Measurements from ENCODE around the gene ADAMTS2.

ADAMTS2 gene

DNA sequence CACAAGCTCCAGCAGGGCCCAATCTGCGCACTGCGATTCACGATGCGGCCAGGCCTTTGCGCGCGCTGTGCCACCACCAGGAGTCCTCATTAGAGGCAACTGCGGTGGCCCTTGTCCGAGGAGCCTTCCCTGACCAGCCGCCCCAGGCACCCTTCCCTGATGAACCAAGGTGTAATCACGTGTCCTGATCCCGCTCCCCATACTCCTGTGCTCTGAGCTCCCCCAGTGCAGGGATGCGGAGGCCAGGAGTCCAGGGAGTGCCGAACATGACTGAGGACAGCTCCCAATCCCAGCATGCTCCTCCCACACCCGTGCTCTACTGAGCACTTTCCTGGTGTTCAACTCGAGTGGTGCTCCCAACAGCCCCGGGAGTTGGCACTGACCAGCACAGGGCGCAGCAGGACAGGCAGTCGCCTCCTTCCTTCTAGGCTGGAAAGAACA lies 150.3 kb downstream of the ADAMTS2 start:
- no peak for DNase-seq (ENCODE audit: low read depth)

- DNase-seq (ENCODE audit: low read depth) = no peak
Observed at GRCh38 chr5:179194201-179194910, 150.9 kb downstream of the ADAMTS2 start.

- DNase-seq (ENCODE audit: low read depth) = no peak
Observed at GRCh38 chr5:179193746-179194145, 151.5 kb downstream of the ADAMTS2 start.

GRCh38 chr5:179192891-179193470 lies 152.3 kb downstream of the ADAMTS2 start:
- DNase-seq (ENCODE audit: low read depth) = no peak

DNA sequence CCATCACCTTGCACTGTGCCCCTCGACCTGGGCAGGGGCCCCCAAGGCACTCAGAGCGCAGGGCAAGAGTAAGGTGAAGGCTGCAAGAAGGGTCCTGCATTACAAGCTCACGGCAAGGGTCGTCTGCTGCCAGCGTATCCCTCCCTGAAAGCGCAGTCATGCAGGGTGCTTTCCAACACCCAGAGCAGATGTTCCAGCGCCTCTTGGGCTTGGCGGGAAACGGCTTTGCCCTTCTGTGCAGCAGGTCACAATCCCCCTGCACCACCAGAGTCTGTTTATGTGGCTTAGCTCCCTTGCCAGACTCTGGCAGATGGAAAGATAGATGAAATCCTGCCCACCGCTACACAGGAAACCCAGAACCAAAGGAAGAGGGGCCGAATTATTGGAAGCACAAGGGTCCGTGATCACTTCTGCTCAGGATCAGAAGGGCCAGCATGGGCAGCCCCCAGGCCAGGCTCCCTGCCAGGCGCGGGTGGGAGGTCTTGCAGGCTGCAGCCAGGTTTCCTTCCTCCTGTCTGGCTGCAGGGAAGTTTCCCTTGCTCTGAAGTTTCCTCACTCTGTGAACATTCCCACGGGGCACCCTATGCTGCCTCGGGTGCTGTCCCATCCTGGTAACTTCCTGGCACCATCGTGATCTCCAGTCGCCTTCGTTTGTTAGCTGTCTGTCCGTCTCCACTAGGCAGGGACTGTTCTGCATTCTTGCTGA lies 152.9 kb downstream of the ADAMTS2 start:
- DNase-seq (ENCODE audit: low read depth) = no peak

DNA sequence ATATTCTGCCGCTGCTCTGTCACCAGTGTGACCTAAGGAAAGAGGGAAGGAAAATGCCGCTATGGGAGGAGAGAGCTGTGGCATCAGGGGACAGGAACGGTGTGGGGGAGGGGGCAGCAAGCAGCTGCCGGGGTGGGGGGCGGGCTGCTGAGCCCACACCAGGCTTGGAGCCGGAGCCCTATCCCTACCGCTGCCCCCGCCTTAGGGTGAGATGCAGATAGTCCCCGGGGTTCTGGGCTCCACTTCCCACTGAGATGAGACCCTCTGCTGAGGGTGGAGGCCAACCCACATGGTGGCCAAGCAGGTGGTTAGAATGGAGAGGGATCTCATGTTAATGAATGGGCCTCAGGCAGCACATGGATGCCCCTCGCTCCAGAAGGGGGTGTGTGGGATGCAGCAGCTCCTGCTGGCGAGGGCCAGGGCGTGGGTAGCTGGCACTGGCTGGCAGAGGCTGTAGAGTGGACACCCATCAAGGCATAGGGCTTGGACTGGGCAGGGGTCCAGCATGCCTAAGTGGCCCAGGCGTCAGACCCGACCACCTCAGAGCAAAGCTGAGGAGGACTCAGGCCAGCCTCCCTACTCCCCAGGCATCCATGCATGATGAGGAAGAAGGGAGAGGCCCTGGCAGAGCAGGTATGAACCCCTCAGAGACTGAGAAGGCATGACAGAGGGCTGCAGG lies 153.6 kb downstream of the ADAMTS2 start:
- no peak for DNase-seq (ENCODE audit: low read depth)

- DNase-seq (ENCODE audit: low read depth) = no peak
Observed at GRCh38 chr5:179190851-179191505, 154.3 kb downstream of the ADAMTS2 start.

GRCh38 chr5:179188636-179189035 lies 156.6 kb downstream of the ADAMTS2 start:
- no peak for DNase-seq (ENCODE audit: low read depth)

- DNase-seq (ENCODE audit: low read depth) = no peak
Observed at GRCh38 chr5:179187681-179188575, 157.3 kb downstream of the ADAMTS2 start.

GRCh38 chr5:179187229-179187678 lies 158.0 kb downstream of the ADAMTS2 start:
- DNase-seq (ENCODE audit: low read depth) = no peak

- DNase-seq (ENCODE audit: low read depth) = no peak
Observed at GRCh38 chr5:179186801-179187200, 158.5 kb downstream of the ADAMTS2 start.

DNA sequence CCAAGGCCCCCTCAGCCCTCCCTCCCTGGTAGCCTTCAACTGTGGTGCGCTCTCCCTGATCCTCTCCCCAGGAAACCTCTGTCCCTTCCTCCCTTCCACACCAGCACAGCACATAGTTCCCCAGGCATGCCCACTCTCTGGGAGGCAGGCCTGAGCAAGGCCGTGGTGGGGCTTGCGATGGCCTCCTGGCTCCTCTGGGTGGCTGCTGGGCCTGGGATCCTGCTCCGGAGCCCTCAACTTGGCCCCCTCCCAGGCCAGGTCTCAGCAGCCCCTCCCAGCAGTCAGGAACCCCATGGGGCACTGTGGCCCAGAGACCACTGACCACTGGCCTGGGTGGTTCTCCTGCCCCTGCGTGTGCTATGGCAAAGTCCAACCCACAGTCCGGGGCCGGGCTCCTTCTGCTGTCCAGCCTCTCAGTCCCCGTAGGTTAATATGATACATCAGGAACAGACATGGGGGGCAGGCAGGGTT lies 159.3 kb downstream of the ADAMTS2 start:
- no peak for DNase-seq (ENCODE audit: low read depth)

GRCh38 chr5:179185256-179185940 lies 159.9 kb downstream of the ADAMTS2 start:
- no peak for DNase-seq (ENCODE audit: low read depth)

DNA sequence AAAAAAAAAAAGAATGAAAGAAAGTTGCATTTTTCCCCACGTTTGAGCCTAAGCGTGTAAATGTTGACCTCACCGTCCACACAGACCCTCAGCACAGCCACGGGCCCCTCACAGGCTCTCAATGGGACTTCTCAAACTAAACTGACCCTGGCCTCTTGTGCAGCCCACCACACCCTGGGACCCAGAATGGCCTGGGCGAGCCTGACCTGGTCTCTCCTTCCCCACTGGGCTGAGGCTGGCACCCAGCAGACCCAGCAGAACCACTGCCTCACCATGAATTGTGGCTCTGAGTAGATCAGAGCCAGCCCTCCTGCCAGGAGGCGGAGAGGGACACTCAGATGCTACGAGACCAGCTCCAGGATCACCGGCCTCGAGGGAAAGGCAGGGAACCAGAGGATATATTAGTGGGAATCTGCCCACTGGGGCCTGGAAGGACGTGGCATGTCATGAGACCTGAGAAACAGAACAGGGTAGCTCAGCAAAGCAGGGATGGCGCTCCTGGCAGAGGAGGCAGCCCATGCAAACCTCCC lies 160.7 kb downstream of the ADAMTS2 start:
- no peak for DNase-seq (ENCODE audit: low read depth)

GRCh38 chr5:179183481-179183880 lies 161.8 kb downstream of the ADAMTS2 start:
- no peak for DNase-seq (ENCODE audit: low read depth)

DNA sequence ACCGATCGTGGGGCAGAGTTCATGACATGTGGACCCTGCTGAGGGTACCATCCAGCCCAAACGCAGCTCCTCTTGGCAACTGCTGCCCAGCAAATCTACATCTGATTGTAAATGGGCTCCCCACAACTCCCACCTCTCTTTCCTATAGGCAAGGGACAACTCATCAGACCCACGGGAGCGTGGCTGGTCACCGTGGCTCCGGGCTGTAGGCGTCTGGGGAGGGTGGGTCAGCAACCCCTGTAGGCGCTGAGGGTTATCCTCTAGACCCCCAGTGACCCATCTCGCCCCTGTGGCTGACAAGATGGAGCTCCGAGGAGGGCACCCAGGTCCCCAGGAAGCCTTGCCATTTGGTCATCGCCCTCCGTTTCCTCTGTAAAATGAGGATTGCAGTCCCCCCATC lies 162.7 kb downstream of the ADAMTS2 start:
- DNase-seq (ENCODE audit: low read depth) = no peak

- DNase-seq (ENCODE audit: low read depth) = no peak
Observed at GRCh38 chr5:179181988-179182387, 163.3 kb downstream of the ADAMTS2 start.

DNA sequence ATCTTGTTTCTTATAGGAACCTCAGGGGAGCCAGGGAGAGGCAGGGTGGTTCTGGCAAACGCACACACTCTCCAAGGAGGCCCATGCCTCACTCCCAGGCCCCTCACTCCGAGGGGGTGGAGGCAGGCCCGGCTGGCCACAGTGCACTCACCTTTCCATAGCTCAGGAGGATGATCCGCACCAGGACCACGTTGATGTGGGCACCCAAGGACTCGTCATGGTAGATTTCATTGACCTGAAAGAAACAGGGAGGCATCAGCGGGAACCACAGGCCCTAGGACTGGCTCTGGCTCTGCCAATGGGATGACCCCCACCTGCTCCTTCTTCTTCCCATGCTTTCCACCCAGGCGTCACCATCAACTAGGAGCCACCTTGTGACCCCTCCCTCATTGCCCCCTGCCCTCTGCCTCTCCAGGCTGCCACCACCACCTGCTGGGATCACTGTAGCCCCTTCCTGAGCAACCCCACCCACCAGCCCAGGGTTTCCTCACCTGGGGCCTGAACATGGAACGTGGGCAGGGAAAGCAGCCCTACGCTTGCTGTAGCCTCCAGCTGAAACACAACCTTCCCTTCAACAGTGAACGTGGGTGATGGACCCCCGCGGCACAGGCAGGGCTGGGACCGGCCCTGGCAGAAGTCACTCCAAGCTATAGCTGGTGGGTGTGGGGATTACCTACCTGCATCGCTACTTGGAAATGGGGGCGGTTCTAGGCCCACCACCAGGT lies 164.2 kb downstream of the ADAMTS2 start:
- no peak for DNase-seq (ENCODE audit: low read depth)

DNA sequence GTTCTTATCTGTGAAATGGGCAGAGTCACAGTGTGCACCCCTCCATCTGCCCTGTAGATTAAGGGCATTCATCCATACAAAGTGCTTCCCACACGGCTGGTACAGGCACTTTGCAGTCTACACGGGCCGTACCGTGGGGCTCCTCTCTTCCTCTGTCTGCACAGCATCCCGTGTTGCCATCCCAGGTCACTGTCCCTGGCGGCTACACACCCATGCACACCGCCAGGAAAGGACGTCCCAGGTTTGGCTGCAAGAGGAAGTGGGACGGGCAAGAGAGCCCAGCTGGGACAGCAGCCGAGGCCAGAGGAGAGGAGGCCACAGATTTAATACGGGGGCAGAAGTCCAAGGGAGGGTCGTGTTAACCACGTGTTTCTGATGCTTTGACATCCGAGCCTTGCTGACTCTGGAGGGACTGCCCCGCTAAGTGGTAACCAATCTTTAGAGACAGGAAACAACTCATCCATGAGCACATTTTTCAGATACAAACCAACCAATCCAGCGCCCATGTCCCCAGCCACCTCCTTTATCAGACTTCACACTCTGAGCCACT lies 165.1 kb downstream of the ADAMTS2 start:
- no peak for DNase-seq (ENCODE audit: low read depth)

Data from amniotic epithelial cell (primary cell).